Lung (tissue), 12 donors: ENCODE results near the gene LUC7L. TPM values are rescaled to one million over a fixed set of nuclear protein-coding genes. Genes with fewer than 3 reads are reported as not detected.
"Not testable (repeated sequence)": the region's sequence is repeated elsewhere in the genome, so short reads cannot be mapped to it uniquely, and the experiment has no call there.

Experiments
- ATAC-seq: fragments of 200-7000 bp; cut with Tn5 transposase; one replicate; pipeline ENCODE4 v1.9.1; 2020; ENCODE audit warnings: moderate number of reproducible peaks; ENCODE audit not compliant: insufficient read depth, low FRiP score
- DNase-seq, 3 donors: peaks; one replicate each; pipeline ENCODE4 v3.0.0-alpha.2; 2013 to 2017
- H3K27ac ChIP-seq, 2 donors: one replicate each; pipeline ENCODE4 v1.5.1; 2013; ENCODE audit warnings: mild to moderate bottlenecking in 2 of 2, moderate library complexity in 2 of 2, control low read depth in 1 of 2, inconsistent platforms in 1 of 2, low read depth in 1 of 2, low read length in 1 of 2
- H3K27me3 ChIP-seq, 3 donors: one replicate each; pipeline ENCODE4 v1.5.1; 2013; ENCODE audit warnings: low read length in 2 of 3; ENCODE audit not compliant: control insufficient read depth in 3 of 3, insufficient read depth in 3 of 3
- H3K36me3 ChIP-seq, 4 donors: one replicate each; pipeline ENCODE4 v1.5.1; 2013; ENCODE audit warnings: low read length in 4 of 4, mild to moderate bottlenecking in 1 of 4, moderate library complexity in 1 of 4; ENCODE audit not compliant: control insufficient read depth in 4 of 4, insufficient read depth in 4 of 4
- H3K4me1 ChIP-seq, 5 donors: one replicate each; pipeline ENCODE4 v1.5.1; 2013; ENCODE audit warnings: low read length in 5 of 5, mild to moderate bottlenecking in 2 of 5, moderate library complexity in 1 of 5; ENCODE audit not compliant: control insufficient read depth in 5 of 5, insufficient read depth in 5 of 5
- H3K4me3 ChIP-seq: one replicate; pipeline ENCODE4 v1.5.1; 2013; ENCODE audit warnings: mild to moderate bottlenecking, control low read depth, moderate library complexity
- H3K9ac ChIP-seq, 2 donors: one replicate each; pipeline ENCODE4 v1.5.1; 2013; ENCODE audit warnings: low read length in 2 of 2, control low read depth in 1 of 2; ENCODE audit not compliant: insufficient read depth in 1 of 2
- H3K9me3 ChIP-seq, 4 donors: one replicate each; pipeline ENCODE4 v1.5.1; 2013; ENCODE audit warnings: low read length in 3 of 4, mild to moderate bottlenecking in 1 of 4, moderate library complexity in 1 of 4; ENCODE audit not compliant: control insufficient read depth in 4 of 4, insufficient read depth in 3 of 4
- WGBS, 2 donors: extraction: QIAGEN DNeasy Blood & Tissue Kit; methylation state at CpG; one replicate each; pipeline ENCODE4 v1.1.7; 2013; 5-methylcytosine and 5-hydroxymethylcytosine counted together
- polyA plus RNA-seq, 2 donors: library from polyadenylated mRNA; stranded (reverse); fragments of 200-250 nt; gene quantifications; one replicate each; pipeline ENCODE4 v1.2.1, GENCODE V29; 2013
- total RNA-seq, 2 donors: library from RNA; depleted of rRNA in 1 of 2; stranded (reverse); fragments of >200 nt in 1 of 2; gene quantifications; one replicate each; pipeline ENCODE4 v1.2.1, GENCODE V29; 2014 to 2021
- TF ChIP-seq, protein P1 (sequence below): IDR thresholded peaks from 2 replicates; pipeline ENCODE4 v1.5.1; 2012; ENCODE audit warnings: mild to moderate bottlenecking; ENCODE audit errors: control extremely low read depth, extremely low read depth
- donor health status: control.
- donor health status: control.
- donor health status: Bipolar disorder and iron deficiency.
- donor health status: healthy.
- donor health status: DM: yes; HTN: yes; CAD: no.

Gene LUC7L
- total and polyA plus RNA-seq, 4 donors, result 35.2 to 115 (median 80.8) TPM

GRCh38 chr16:239948-240277, 10.7 kb upstream of the LUC7L start:
- Histone ChIP-seq H3K36me3 (peaks cover 0 to 2% (median 0%) of the 10 kb centered on the region in 4 donors), H3K27me3 (no peaks in the 10 kb centered on the region)
- 72 to 76% methylated on average over 3 of the region's 3 CpGs for WGBS, 2 donors

DNA sequence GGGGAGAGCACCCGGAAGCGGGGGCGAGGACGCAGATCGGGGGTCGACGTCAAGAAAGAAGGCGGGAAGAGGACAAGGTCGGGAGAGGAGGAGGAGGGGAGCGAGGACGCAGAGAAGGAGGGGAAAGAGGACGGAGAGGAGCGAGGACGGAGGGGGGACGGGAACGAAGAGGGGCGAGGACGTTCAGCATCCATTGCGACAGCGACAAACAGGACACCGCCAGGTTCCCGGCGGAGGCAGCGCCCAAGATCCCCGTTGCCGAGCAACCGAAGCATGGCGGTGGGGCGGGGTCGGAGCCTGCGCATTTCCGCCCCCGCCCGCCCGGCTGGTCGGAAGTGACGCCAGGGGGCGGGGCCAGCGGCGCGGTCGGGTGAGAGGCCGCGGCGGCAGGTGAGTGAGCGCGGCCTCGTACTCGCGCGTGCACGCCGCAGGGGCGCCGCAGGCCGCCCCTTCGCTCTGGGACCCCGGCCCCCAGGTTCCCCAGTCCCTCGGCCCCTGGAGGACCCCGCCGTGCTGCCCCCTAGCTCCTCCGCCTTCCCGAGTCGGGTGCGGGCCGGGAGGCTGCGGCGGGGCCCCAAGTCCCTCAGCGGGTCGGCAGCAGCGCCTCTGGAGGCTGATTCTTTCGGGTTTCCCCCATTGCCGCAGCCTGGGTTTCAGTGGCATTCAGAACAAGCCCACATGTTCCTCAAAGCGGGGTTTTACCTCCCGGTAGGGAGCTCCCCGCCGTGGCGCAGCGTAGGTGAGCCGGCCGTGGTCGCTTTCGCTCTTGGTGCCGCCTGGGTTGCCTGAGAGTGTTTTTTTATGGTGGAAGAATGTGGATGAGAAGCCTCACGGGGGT, 5.4 kb upstream of the LUC7L start, which contains the start of gene FAM234A:
Gene FAM234A (plus strand): TSS at position 354 of the 838 bp plus-strand sequence. CDS start 19,593 bp downstream, outside the sequence.
- H3K27me3 ChIP-seq, result no peaks in the 10 kb centered on the region
- TF ChIP-seq, protein P1, sequence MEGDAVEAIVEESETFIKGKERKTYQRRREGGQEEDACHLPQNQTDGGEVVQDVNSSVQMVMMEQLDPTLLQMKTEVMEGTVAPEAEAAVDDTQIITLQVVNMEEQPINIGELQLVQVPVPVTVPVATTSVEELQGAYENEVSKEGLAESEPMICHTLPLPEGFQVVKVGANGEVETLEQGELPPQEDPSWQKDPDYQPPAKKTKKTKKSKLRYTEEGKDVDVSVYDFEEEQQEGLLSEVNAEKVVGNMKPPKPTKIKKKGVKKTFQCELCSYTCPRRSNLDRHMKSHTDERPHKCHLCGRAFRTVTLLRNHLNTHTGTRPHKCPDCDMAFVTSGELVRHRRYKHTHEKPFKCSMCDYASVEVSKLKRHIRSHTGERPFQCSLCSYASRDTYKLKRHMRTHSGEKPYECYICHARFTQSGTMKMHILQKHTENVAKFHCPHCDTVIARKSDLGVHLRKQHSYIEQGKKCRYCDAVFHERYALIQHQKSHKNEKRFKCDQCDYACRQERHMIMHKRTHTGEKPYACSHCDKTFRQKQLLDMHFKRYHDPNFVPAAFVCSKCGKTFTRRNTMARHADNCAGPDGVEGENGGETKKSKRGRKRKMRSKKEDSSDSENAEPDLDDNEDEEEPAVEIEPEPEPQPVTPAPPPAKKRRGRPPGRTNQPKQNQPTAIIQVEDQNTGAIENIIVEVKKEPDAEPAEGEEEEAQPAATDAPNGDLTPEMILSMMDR, result no peak
- peak within 1 kb of the TSS; percentile 87 to 99 for H3K27ac ChIP-seq
- H3K4me1 ChIP-seq, result peaks cover 0 to 7% (median 2%) of the 10 kb centered on the region in 5 donors
- H3K4me3 ChIP-seq, result peak within 1 kb of the TSS; percentile 62
- no peaks in the 10 kb centered on the region for H3K9me3 ChIP-seq
- WGBS, 2 donors, result 0% methylated on average over 54 to 85 of the region's 85 CpGs
- peak within 1 kb of the TSS; percentile 79 to 94 for H3K9ac ChIP-seq
- peak; percentile 96 for ATAC-seq
- peaks cover 0 to 2% (median 0%) of the 10 kb centered on the region in 4 donors for H3K36me3 ChIP-seq
- DNase-seq, result peak; percentile 95

More at GRCh38 chr16:239948-240277, 10.7 kb upstream of the LUC7L start:
- TF ChIP-seq, protein P1, result no peak
- Histone ChIP-seq H3K4me3 (no peak overlapping the region), H3K27ac (peak overlapping the region in 1 of 2 donors; percentile 67), H3K9ac (no peak overlapping the region), H3K9me3 (no peaks in the 10 kb centered on the region), H3K4me1 (peaks cover 0 to 7% (median 3%) of the 10 kb centered on the region in 5 donors)
- no peak for ATAC-seq
- DNase-seq, result peak in 2 of 3 donors; percentile 14

- ATAC-seq, result no peak
- H3K4me3 ChIP-seq, result no peak overlapping the region
- WGBS, 2 donors, result 79 to 84% methylated on average over 22 of the region's 22 CpGs
- H3K4me1 ChIP-seq, result peaks cover 3 to 23% (median 5%) of the 10 kb centered on the region in 5 donors
- H3K9ac ChIP-seq, result no peak overlapping the region
- no peak for DNase-seq
- H3K9me3 ChIP-seq, result peaks cover 0 to 2% (median 0%) of the 10 kb centered on the region in 4 donors
- H3K27me3 ChIP-seq, result no peaks in the 10 kb centered on the region
- H3K36me3 ChIP-seq, result peaks cover 5 to 18% (median 11%) of the 10 kb centered on the region in 4 donors
- TF ChIP-seq, protein P1, result no peak
- H3K27ac ChIP-seq, result no peak overlapping the region
Observed at GRCh38 chr16:230949-231348, 1.7 kb upstream of the LUC7L start.

DNA sequence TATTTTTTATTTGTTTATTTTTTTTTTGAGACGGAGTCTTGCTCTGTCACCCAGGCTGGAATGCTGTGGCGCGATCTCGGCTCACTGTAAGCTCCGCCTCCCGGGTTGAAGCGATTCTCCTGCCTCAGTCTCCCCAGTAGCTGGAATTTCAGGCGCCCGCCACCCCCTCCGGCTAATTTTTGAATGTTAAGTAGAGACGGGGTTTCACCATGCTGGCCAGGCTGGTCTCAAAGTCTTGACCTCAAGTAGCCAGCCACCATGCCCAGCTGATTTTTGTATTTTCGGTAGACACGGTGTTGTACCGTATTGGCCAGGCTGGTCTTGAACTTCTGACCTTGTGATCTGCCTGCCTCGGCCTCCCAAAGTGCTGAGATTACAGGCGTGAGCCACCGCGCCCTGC, 1.1 kb upstream of the LUC7L start:
- not testable (repeated sequence) for H3K27me3 ChIP-seq, ATAC-seq, DNase-seq, H3K9ac ChIP-seq, H3K9me3 ChIP-seq, H3K4me3 ChIP-seq, H3K27ac ChIP-seq
- H3K4me1 ChIP-seq, result peaks cover 3 to 18% (median 5%) of the 10 kb centered on the region in 5 donors
- peaks cover 5 to 21% (median 14%) of the 10 kb centered on the region in 4 donors for H3K36me3 ChIP-seq
- 95% methylated on average over 18 of the region's 18 CpGs for WGBS, 2 donors
